H1 (cell line): ENCODE results near the gene CXCL17. TPM values are rescaled to one million over a fixed set of nuclear protein-coding genes. Genes with fewer than 3 reads are reported as not detected.

ENCODE experiments used
- CREB1 ChIP-seq: IDR thresholded peaks from 2 replicates; pipeline ENCODE4 v1.6.1; 2012; ENCODE audit warnings: inconsistent platforms
- CTBP2 ChIP-seq: IDR thresholded peaks from 2 replicates; pipeline ENCODE4 v1.7.0; 2011; ENCODE audit warnings: borderline replicate concordance, mild to moderate bottlenecking, moderate library complexity, mixed read lengths, low read length; ENCODE audit not compliant: insufficient read depth, insufficient read length
- JUN ChIP-seq: IDR thresholded peaks from 2 replicates; pipeline ENCODE4 v1.6.1; 2011; ENCODE audit warnings: low read depth, mild to moderate bottlenecking, improper control_type of control experiment, low read length
- JUND ChIP-seq: IDR thresholded peaks from 2 replicates; pipeline ENCODE4 v1.6.1; 2011; ENCODE audit warnings: mild to moderate bottlenecking, improper control_type of control experiment, low read length
- KDM4A ChIP-seq: IDR thresholded peaks from one replicate; pipeline ENCODE4 v1.7.1; 2012; ENCODE audit warnings: low read depth, mild to moderate bottlenecking, moderate library complexity, low read length, inconsistent platforms; ENCODE audit not compliant: severe bottlenecking
- POLR2A ChIP-seq, 2 experiments: IDR thresholded peaks; 1 replicate in 1 of 2; 2 replicates in 1 of 2; pipeline ENCODE4 v1.6.1; 2011; ENCODE audit warnings: low read depth in 2 of 2, low read length in 2 of 2, mild to moderate bottlenecking in 2 of 2; ENCODE audit errors: control extremely low read depth in 1 of 2
- POLR2AphosphoS5 ChIP-seq: IDR thresholded peaks from 2 replicates; pipeline ENCODE4 v1.6.1; 2011; ENCODE audit warnings: low read depth, low read length
- RAD21 ChIP-seq, 2 experiments: IDR thresholded peaks in 1 of 2; conservative IDR thresholded peaks in 1 of 2; 2 replicates each; pipeline ENCODE4 v1.6.1; 2011; ENCODE audit warnings: low read depth in 2 of 2, low read length in 2 of 2, improper control_type of control experiment in 1 of 2, inconsistent platforms in 1 of 2, mild to moderate bottlenecking in 1 of 2, moderate library complexity in 1 of 2
- RBBP5 ChIP-seq: IDR thresholded peaks from 2 replicates; pipeline ENCODE4 v1.7.1; 2012; ENCODE audit warnings: low read depth, mild to moderate bottlenecking, inconsistent platforms, low read length, moderate library complexity, borderline replicate concordance
- RFX5 ChIP-seq: IDR thresholded peaks from 2 replicates; pipeline ENCODE4 v1.6.1; 2011; ENCODE audit warnings: low read depth, low read length, improper control_type of control experiment, borderline replicate concordance
- SIN3A ChIP-seq, 2 experiments: IDR thresholded peaks in 1 of 2; conservative IDR thresholded peaks in 1 of 2; 2 replicates each; pipeline ENCODE4 v1.6.1; 2011 to 2012; ENCODE audit warnings: low read length in 2 of 2, improper control_type of control experiment in 1 of 2, low read depth in 1 of 2, mild to moderate bottlenecking in 1 of 2
- SIRT6 ChIP-seq: IDR thresholded peaks from one replicate; pipeline ENCODE4 v1.7.1; 2012; ENCODE audit warnings: low read length, inconsistent platforms
- SRF ChIP-seq: IDR thresholded peaks from 2 replicates; pipeline ENCODE4 v1.6.1; 2011; ENCODE audit warnings: mild to moderate bottlenecking, low read depth, low read length, moderate library complexity
- TAF7 ChIP-seq: optimal IDR thresholded peaks from 2 replicates; pipeline ENCODE3; 2011; ENCODE audit warnings: low read depth, mild to moderate bottlenecking, inconsistent platforms, low read length, moderate library complexity, borderline replicate concordance
- TBP ChIP-seq: IDR thresholded peaks from 2 replicates; pipeline ENCODE4 v1.6.1; 2011; ENCODE audit warnings: low read depth, low read length, improper control_type of control experiment
- polyA plus RNA-seq, 7 experiments: library from polyadenylated mRNA; depleted of rRNA in 3 of 7; stranded (reverse) in 5 of 7; unstranded in 2 of 7; fragments of >200 nt in 5 of 7; fragments of 200-250 nt in 2 of 7; gene quantifications; 1 replicate in 5 of 7; 2 replicates in 1 of 7; 4 replicates in 1 of 7; pipeline versions ENCODE4 v1.2.1 to v1.2.3, GENCODE V29; 2011 to 2013; ENCODE audit warnings: missing spikeins in 2 of 7, mixed read lengths in 2 of 7
- total RNA-seq: library from RNA; stranded (reverse); fragmentation: NEBNext Ultra II Directional; extraction: Animal tissue kit (Norgen Biotek cat#: 25700); gene quantifications from 2 replicates; pipeline ENCODE4 v1.2.1, GENCODE V29; 2021
- TF ChIP-seq, protein P1 (sequence below): IDR thresholded peaks from 2 replicates; pipeline ENCODE4 v1.6.1; 2011; ENCODE audit warnings: low read length, improper control_type of control experiment
- TF ChIP-seq, protein P2 (sequence below): IDR thresholded peaks from 2 replicates; pipeline ENCODE4 v1.6.1; 2012; ENCODE audit warnings: inconsistent platforms

Gene CXCL17
- total and polyA plus RNA-seq, 2 of the 8 experiments (the other 6 are each of a cell fraction or from before 2014, with no cell fraction given): not detected

DNA sequence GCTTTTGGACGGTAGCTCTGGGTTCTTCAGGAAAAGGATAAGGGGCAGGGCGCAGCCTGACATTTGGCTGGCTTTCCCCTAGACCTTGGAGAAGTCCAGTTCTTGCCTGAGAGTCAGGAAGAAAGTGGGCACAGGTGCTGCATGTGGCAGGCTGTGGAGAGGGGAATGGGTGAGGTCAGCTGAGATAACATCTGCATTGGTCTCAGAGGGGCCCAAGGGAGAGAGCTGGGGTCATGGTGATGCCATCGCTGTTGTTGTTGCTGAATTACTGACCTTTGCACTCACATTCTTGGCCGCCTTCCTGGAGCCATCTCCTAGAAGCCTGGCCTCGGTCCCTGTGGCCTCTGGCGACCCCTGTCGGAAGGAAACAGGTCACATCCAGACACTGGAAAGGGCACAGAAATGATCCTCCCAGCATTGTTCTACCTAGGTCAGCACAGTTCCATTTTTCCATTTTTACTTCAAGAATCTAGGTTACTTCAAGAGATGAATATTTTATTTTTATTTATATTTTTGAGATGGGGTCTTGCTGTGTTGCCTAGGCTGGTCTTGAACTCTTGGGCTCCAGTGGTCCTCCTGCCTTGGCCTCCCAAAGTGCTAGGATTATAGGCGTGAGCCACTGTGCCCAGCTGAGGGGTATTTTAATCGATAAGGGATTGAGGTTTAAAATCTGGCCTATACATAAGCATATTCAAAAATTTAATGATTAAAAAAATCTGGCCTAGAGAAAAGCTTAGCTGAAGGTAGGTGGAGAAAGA is 9.1 kb downstream of the CXCL17 start (continued):
- TF ChIP-seq CTBP2 (no peak), KDM4A (no peak), TAF7 (no peak), CREB1 (no peak), POLR2A (IDR thresholded peaks at IDR 0.05; ENCODE audit: control extremely low read depth in 1 of 2, low read depth in 2 of 2, low read length in 2 of 2) (no peak), SIRT6 (no peak), JUND (no peak), TBP (0 out of 2 replicates have a peak, but pooled peaks have one; percentile 26), RFX5 (no peak), POLR2AphosphoS5 (no peak), SIN3A (conservative IDR thresholded peaks at IDR 0.05 in 1 of 2, IDR thresholded peaks at IDR 0.05 in 1 of 2; ENCODE audit: low read depth in 1 of 2, low read length in 2 of 2) (no peak), SRF (no peak), RBBP5 (no peak; the same call in 1 of the 2 replicates), RAD21 (IDR thresholded peaks at IDR 0.05 in 1 of 2, conservative IDR thresholded peaks at IDR 0.05 in 1 of 2; ENCODE audit: low read depth in 2 of 2, low read length in 2 of 2) (peak; percentile 89 to 90), JUN (no peak)
- TF ChIP-seq, protein P1, sequence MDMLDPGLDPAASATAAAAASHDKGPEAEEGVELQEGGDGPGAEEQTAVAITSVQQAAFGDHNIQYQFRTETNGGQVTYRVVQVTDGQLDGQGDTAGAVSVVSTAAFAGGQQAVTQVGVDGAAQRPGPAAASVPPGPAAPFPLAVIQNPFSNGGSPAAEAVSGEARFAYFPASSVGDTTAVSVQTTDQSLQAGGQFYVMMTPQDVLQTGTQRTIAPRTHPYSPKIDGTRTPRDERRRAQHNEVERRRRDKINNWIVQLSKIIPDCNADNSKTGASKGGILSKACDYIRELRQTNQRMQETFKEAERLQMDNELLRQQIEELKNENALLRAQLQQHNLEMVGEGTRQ: no peak
- TF ChIP-seq, protein P2, sequence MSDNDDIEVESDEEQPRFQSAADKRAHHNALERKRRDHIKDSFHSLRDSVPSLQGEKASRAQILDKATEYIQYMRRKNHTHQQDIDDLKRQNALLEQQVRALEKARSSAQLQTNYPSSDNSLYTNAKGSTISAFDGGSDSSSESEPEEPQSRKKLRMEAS: no peak
